NCI-H1417 (cell line): ENCODE results near the gene MCM9.
A peak's percentile ranks its signal among the peaks of the same experiment; 100 is the strongest.

Experiments
- DNase-seq, 3 experiments: peaks; one replicate each; lab custom pipeline; 2025; lab: John Stamatoyannopoulos, UW

Gene MCM9

DNA sequence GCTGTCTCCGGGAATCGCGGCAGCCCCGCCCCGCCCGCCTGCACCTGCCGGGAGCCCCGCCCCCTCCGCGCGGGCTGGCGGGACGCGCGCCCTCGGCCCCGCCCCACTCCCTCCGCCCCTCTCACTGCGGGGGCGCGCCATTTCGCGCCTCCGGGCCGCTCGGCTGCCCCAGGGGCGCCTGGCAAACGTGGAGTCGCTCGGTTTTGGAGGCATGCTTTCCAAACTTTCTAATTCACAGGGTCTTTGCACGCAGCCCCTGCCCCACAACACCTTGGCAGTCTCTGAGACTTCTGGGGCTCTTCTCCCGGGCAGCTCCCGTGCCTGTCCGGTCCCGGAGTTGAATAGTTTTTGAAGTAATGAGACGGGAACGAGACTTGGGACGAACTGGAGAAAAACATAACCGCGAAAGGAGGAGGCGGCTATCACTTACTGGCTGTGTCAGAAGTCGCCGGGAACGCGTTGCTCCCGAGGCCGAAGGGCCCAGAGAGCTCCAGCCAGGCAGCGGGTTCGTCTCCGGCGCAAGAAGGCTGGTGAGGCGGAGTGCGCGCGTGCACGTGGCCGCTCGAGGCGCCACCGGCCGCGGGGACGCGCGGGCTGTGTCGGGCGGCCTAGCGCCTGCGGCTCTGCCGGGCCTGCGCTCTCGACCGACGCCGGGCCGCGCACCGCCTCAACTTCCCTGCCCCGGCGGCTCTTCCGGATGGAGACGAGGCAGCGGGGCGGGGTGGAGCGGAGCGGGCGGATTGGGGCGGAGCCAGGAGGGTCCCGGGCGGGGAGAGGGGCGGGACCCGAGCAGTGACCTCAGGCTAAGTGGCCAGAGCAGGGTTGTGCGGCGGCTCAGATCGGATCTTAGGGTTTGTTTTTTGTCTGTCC is at the start of gene MCM9:
TSS of gene MCM9 (minus strand) at position 699 of the 870 bp plus-strand sequence. CDS start 3,436 bp downstream, outside the sequence.
- DNase-seq, result peak; percentile 84 to 89 (median 89)

DNA sequence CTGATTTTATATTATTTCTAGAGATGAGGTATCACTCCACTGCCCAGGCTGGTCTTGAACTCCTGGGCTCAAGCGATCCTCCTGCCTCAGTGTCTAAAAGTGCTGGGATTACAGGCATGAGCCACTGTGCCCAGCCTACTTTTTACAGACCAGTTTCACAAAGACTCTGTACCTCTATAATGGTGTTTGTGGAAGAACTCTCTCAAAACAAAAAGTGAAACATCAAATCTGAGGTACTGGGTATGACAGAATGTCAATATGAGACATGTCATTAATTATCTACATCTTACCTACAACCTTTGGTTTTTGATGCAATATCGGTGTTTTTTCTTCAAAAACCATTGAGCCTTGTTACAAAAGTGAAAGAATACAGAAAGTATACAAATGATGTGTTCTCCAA is 49.4 kb upstream of the MCM9 start:
- DNase-seq, result no peak

DNA sequence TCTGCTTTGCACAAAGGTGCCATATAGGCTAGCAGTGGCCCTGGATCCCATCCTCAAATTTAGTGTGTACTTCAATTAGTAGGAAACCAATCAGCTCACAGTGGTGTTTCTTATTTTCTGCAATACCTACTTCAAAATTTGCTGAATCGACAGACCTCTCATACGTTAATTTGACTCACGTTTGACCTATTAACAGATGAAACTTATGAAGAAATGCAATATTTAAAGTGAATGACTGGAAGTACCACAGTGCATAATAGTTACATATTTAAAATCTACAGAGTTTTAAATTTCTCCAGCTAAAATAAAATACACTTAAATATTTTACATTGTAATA is 47.6 kb upstream of the MCM9 start:
- no peak for DNase-seq

GRCh38 chr6:118981884-118982574 is 47.1 kb upstream of the MCM9 start:
- no peak for DNase-seq

- DNase-seq, result no peak
Measured at GRCh38 chr6:118980063-118980462, 45.1 kb upstream of the MCM9 start.

DNA sequence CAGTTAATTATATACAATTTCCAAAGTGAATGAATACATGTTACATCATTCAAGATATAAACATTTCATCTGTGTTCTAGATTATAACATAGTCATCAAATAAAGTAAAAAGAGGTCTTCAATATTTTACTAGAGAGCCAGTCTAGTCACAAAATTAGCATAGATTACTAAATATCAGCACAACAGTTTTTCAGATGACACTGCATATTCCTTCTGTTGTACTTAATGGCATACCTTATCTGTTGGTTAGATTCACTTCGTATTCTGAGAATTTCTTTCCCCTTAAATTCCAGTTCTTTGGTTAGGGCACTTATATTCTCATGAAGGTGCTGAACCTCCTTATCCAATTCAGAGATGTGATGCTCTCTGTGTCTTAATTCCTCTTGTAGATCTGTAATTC is 39.8 kb upstream of the MCM9 start:
- DNase-seq, result no peak

DNA sequence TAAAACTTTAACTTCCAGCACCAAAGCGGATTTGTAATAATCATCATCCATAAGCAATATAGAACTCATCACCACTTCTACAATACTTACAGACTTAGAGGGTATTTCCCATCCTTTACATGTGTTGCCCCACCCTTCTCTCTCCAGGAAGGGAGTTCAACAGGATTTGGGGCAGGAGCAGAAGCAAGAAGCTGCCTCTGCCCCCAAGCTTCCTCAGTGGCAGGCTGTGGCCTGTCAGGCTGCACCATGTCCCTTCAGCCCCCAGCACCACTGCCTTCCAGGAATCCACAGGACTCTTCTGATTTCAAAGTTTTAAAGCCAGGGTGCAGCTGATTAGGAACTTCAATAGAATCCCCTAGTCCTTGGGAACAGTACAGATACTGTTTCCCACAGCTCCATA is 36.7 kb upstream of the MCM9 start:
- no peak for DNase-seq

DNA sequence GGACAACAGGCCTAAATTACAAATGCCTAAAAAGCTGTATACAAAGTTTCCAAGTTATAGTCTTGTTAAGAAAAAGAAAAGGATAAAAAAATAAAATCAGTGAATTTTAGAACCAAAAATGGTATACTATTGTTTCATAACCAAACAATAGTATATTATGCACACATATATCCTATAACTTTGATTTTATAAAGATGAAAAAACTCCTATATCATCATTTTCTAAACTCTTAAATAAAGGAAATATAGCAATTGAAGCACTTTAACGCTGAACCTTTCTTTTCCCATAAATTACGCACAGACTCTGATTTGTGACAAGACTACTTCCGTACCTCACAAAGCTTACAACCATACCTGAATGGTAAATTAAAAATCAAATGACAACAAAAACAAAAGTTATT is 35.9 kb upstream of the MCM9 start:
- DNase-seq, result no peak

GRCh38 chr6:118968416-118968815 is 33.5 kb upstream of the MCM9 start:
- peak in 1 of 3 experiments; percentile 27 for DNase-seq

GRCh38 chr6:118967239-118967638 is 32.3 kb upstream of the MCM9 start:
- no peak for DNase-seq

DNA sequence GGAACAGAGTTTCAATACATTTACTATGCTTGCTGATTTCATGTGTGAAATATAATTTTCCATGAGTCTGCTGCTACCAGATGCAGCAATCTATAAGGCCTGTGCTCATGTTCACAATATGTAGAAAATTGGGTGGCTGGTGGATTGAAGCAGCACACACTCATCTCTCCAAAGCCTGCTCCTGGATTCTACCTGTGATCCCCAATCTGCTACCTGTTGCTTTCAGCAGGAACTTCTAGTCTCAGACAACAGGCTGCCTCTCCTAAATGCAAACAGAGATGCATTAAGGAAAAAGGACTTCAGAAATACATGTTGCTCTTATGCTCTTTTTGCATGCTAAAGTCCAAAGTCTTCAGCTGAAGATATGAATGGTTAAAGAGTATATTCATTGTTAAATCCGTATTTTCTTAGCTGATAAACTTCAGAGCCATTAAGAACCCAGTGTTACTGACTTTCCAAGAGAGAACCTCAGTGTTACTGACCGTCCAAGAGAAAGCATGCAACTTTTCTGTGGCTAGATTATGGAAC is 30.9 kb upstream of the MCM9 start:
- no peak for DNase-seq

- DNase-seq, result no peak
Measured at GRCh38 chr6:118965371-118965770, 30.4 kb upstream of the MCM9 start.

GRCh38 chr6:118963003-118963402 is 28.0 kb upstream of the MCM9 start:
- no peak for DNase-seq

DNA sequence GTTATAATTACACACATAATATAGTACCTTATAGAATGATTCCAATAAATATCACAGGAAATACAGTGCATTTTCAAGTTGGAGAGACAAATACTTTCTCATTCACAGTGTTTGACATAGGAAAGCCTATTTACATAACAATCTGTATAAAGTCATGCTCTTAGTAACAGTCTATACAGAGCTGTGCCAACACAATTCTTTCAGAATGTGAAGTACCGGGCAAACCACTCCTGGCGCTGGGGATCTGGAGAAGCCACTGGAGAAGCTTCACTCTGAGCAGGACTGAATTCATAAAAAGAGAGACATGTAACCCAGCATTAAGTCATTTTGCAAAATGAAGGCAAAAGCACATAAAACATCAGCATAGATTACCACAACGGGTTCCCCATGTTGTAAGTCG is 24.9 kb upstream of the MCM9 start:
- no peak for DNase-seq

DNA sequence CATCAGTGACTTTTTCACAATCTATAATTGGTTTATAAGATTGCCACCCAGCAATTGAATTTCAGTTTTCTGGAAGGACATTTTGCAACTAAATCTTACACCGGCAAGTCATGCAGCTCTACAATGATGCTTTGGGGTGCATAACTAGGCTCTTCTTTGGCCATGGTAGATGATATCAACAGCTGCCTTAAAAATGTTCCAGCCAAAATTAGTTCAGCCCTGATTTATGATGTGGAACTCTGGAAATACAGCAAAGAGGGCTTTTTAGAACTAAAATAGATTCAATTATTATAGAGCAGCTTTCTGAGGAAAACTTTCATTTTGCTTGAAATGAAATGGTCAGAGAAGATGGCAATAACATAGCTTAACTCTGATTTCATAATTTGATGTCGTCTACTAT is 18.4 kb upstream of the MCM9 start:
- no peak for DNase-seq

DNA sequence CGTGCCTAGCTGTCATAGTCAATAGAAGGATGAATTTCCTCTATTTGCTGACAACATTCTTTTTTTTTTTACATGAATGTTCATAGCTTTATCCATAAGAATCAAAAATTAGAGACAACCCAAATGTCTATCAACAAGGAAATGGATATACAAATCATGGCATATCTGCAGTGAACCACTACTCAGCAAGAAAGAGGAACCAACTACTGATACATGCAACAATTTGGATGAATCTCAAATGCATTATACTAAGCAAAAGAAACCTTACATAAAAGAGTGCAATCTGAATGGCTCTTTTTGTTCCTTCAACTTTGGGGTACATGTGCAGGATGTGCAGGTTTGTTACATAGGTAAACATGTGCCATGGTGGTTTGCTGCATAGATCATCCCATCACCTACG is 17.7 kb upstream of the MCM9 start:
- no peak for DNase-seq

DNA sequence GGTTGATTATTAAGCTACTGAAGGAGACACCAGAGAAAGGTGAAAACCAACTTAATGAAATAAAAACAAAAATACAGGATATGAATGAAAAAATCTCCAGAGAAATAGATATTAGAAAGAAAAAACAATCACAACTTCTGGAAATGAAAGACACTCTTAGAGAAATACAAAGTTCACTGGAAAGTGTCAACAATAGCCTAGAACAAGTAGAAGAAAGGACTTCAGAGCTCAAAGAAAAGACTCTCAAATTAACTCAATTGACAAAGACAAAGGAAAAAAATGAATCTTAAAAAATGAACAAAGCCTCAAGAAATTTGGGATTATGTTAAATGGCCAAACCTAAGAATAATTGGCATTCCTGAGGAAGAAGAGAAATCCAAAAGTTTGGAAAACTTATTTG is 10.3 kb upstream of the MCM9 start:
- no peak for DNase-seq

GRCh38 chr6:118940770-118941169 is 5.8 kb upstream of the MCM9 start:
- no peak for DNase-seq

DNA sequence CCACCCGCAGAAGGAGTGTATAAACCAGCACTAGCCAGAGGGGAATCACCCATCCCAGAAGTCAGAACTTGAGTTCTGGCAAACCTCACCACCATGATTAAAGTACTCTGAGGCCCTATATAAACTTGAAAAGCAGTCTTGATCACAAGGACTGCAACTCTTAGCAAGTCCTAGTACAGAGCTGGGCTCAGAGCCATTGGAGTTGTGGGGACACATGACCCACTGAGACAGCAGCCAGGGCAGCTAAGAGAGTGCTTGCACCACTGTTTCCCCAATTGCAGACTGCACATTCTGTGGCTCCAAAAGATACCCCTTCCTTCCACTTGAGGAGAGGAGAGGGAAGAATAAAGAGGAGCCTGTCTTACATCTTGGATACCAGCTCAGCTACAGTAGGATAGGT is 4.7 kb upstream of the MCM9 start:
- no peak for DNase-seq

DNA sequence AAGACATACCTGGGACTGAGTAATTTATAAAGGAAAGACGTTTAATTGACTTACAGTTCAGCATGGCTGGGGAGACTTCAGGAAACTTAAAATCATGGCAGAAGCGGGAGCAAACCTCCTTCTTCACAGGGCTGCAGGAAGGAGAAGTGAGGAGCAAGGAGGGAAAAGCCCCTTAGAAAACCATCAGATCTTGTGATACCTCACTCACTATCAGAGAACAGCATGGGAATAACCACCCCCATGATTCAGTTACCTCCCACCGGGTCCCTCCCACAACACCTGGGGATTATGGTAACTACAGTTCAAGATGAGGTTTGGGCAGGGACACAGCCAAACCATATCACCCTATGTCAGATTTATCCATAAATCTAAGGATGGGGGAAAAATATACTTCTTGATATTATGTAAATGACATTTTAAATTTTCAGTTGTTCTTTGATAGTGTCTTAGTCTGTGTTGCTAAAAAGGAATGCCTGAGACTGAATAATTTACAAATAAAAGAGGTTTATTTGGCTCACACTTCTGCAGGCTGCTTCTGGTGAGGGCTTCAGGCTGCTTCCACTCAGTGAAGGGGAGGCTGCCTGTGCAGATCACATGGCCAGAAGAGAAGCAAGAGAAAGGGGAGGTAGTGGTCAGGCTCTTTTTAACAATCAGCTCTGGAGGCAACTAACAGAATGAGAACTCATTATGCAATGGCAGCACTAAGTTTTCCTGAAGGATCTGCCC is 1.2 kb upstream of the MCM9 start:
- DNase-seq, result no peak

- DNase-seq, result no peak
Measured at GRCh38 chr6:118935331-118935668, 341 bp upstream of the MCM9 start.

- no peak for DNase-seq
Measured at GRCh38 chr6:118933855-118934460, 1.0 kb downstream of the MCM9 start.
